ENCODE data around the gene ZMYM2. TPM values are rescaled to one million over a fixed set of nuclear protein-coding genes. Genes with fewer than 3 reads are reported as not detected.

Gene ZMYM2
- polyA plus RNA-seq, 3 donors = 6.7 to 32.6 (median 8.5) TPM

- 93% methylated on average over 4 of the region's 7 CpGs for WGBS (ENCODE audit: insufficient coverage)
- H3K4me2 ChIP-seq (replicated peaks; ENCODE audit: extremely low read depth, low read length, poor library complexity, severe bottlenecking) = no peak overlapping the region
- no peak overlapping the region for H3K27ac ChIP-seq (ENCODE audit: low read depth in 1 of 2, low read length in 2 of 2)
- H3K4me1 ChIP-seq (ENCODE audit: control insufficient read depth in 1 of 2, insufficient read depth in 2 of 2, low read length in 2 of 2) = no peaks in the 10 kb centered on the region
- no peak overlapping the region for H2AFZ ChIP-seq (ENCODE audit: insufficient read depth, low read depth, low read length, poor library complexity, severe bottlenecking)
- Mint-ChIP-seq H3K36me3 (no peaks in the 10 kb centered on the region), H3K27me3 (ENCODE audit: low read depth in 3 of 3) (peaks cover under 1 to 6% (median 3%) of the 10 kb centered on the region in 3 donors), H3K4me3 (no peak overlapping the region), H3K9me3 (peaks cover 0 to 2% (median 0%) of the 10 kb centered on the region in 7 donors), H3K27ac (no peak overlapping the region), H3K4me1 (peaks cover 3% of the 10 kb centered on the region)
- H3K79me2 ChIP-seq (ENCODE audit: insufficient read depth, low read length) = no peaks in the 10 kb centered on the region
- H4K20me1 ChIP-seq (ENCODE audit: insufficient read depth, low read length) = no peaks in the 10 kb centered on the region
- no peak overlapping the region for H3K9ac ChIP-seq (ENCODE audit: insufficient read depth, low read length, poor library complexity, severe bottlenecking)
- DNase-seq = no peak
- H3K36me3 ChIP-seq (replicated peaks in 1 of 2; ENCODE audit: control insufficient read depth in 1 of 2, insufficient read depth in 2 of 2, low read length in 2 of 2) = no peaks in the 10 kb centered on the region
- no peaks in the 10 kb centered on the region for H3K27me3 ChIP-seq (ENCODE audit: control insufficient read depth in 2 of 2, insufficient read depth in 2 of 2, low read length in 2 of 2)
- no peaks in the 10 kb centered on the region for H3K9me3 ChIP-seq (replicated peaks in 1 of 2; ENCODE audit: control insufficient read depth in 1 of 2, insufficient read depth in 1 of 2, low read length in 2 of 2)
- H3K4me3 ChIP-seq (replicated peaks in 1 of 3; ENCODE audit: low read depth in 2 of 3, low read length in 3 of 3) = no peak overlapping the region
- intact Hi-C loops (cut with micrococcal nuclease) = no loop called here
- no peak for TF ChIP-seq CTCF (IDR thresholded peaks at IDR 0.05)
These were observed 8.2 kb upstream of the ZMYM2 start for GRCh38 chr13:19950374-19950773.

- H3K9me3 ChIP-seq (replicated peaks in 1 of 2; ENCODE audit: control insufficient read depth in 1 of 2, insufficient read depth in 1 of 2, low read length in 2 of 2) = no peaks in the 10 kb centered on the region
- H3K27ac ChIP-seq (ENCODE audit: low read depth in 1 of 2, low read length in 2 of 2) = no peak overlapping the region
- TF ChIP-seq CTCF (IDR thresholded peaks at IDR 0.05) = no peak
- no peaks in the 10 kb centered on the region for H3K36me3 Mint-ChIP-seq
- no peak overlapping the region for H3K4me3 Mint-ChIP-seq
- DNase-seq = no peak
- peaks cover 5% of the 10 kb centered on the region for H3K4me1 Mint-ChIP-seq
- H3K27me3 Mint-ChIP-seq (ENCODE audit: low read depth in 3 of 3) = peaks cover 0 to 6% (median 3%) of the 10 kb centered on the region in 3 donors
- H3K4me2 ChIP-seq (replicated peaks; ENCODE audit: extremely low read depth, low read length, poor library complexity, severe bottlenecking) = no peak overlapping the region
- intact Hi-C loops (cut with micrococcal nuclease) = no loop called here
- no peaks in the 10 kb centered on the region for H3K27me3 ChIP-seq (ENCODE audit: control insufficient read depth in 2 of 2, insufficient read depth in 2 of 2, low read length in 2 of 2)
- no peaks in the 10 kb centered on the region for H3K36me3 ChIP-seq (replicated peaks in 1 of 2; ENCODE audit: control insufficient read depth in 1 of 2, insufficient read depth in 2 of 2, low read length in 2 of 2)
- H3K9me3 Mint-ChIP-seq = peaks cover 0 to 2% (median 0%) of the 10 kb centered on the region in 7 donors
- H2AFZ ChIP-seq (ENCODE audit: insufficient read depth, low read depth, low read length, poor library complexity, severe bottlenecking) = no peak overlapping the region
- H4K20me1 ChIP-seq (ENCODE audit: insufficient read depth, low read length) = no peaks in the 10 kb centered on the region
- no peak overlapping the region for H3K9ac ChIP-seq (ENCODE audit: insufficient read depth, low read length, poor library complexity, severe bottlenecking)
- no peak overlapping the region for H3K27ac Mint-ChIP-seq
- H3K4me3 ChIP-seq (replicated peaks in 1 of 3; ENCODE audit: low read depth in 2 of 3, low read length in 3 of 3) = no peak overlapping the region
- H3K4me1 ChIP-seq (ENCODE audit: control insufficient read depth in 1 of 2, insufficient read depth in 2 of 2, low read length in 2 of 2) = peaks cover 3 to 11% of the 10 kb centered on the region in 2 donors
- no peaks in the 10 kb centered on the region for H3K79me2 ChIP-seq (ENCODE audit: insufficient read depth, low read length)
These were observed 5.7 kb upstream of the ZMYM2 start for GRCh38 chr13:19952850-19953249.
